GM23338 (cell line): ENCODE results near the gene RAD51B.

Experiments
- EZH2 ChIP-seq: fragments of 200-600 bp; sonication (generic); IDR thresholded peaks from one replicate; pipeline ENCODE4 v1.8.0; 2017; ENCODE audit warnings: antibody characterized with exemption, mild to moderate bottlenecking, low read depth; ENCODE audit not compliant: unreplicated experiment
- POLR2AphosphoS5 ChIP-seq: IDR thresholded peaks from 2 replicates; pipeline ENCODE4 v1.6.1; 2016; ENCODE audit warnings: antibody characterized with exemption, low read depth
- ZNF114 ChIP-seq: fragments of 250-450 bp; sonication (Bioruptor Pico); IDR thresholded peaks from 2 replicates; pipeline ENCODE4 v1.5.0; 2020; ENCODE audit warnings: mild to moderate bottlenecking, moderate library complexity
- TF ChIP-seq, protein P1 (sequence below), 2 experiments: fragments of 200-600 bp in 1 of 2; sonication (generic) in 1 of 2; conservative IDR thresholded peaks; 2 replicates each; pipeline versions ENCODE4 v1.5.1 to v1.6.1; 2016 to 2017; ENCODE audit warnings: antibody characterized with exemption in 2 of 2, low read depth in 2 of 2, mild to moderate bottlenecking in 2 of 2, moderate library complexity in 1 of 2
- TF ChIP-seq, protein P2 (sequence below): fragments of 250-450 bp; sonication (Bioruptor Pico); IDR thresholded peaks from 2 replicates; pipeline ENCODE4 v1.5.0; 2020; ENCODE audit warnings: mild to moderate bottlenecking, moderate library complexity
- TF ChIP-seq, protein P3 (sequence below): IDR thresholded peaks from one replicate; pipeline ENCODE4 v1.6.1; 2018; ENCODE audit warnings: antibody characterized with exemption; ENCODE audit not compliant: unreplicated experiment

DNA sequence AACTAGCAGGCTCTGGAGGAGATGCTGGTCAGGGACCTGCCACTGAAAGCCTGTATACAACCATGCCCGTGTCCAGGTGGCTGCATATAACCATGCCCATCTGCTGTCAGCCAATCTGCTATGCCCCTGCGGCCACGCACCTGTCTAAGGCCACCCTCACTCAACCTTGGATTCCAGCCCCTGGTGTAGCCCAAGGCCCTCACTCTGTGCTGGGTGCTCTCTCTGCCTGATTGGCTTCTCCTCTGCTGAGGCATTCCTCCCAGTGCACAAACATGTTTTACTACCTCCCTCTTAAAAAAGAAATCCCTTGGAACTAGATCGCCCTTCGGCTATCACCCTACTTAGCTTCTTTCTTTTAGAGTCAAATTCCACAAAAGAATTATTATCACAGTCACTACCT, 927.8 kb downstream of the RAD51B start:
- TF ChIP-seq, protein P1, sequence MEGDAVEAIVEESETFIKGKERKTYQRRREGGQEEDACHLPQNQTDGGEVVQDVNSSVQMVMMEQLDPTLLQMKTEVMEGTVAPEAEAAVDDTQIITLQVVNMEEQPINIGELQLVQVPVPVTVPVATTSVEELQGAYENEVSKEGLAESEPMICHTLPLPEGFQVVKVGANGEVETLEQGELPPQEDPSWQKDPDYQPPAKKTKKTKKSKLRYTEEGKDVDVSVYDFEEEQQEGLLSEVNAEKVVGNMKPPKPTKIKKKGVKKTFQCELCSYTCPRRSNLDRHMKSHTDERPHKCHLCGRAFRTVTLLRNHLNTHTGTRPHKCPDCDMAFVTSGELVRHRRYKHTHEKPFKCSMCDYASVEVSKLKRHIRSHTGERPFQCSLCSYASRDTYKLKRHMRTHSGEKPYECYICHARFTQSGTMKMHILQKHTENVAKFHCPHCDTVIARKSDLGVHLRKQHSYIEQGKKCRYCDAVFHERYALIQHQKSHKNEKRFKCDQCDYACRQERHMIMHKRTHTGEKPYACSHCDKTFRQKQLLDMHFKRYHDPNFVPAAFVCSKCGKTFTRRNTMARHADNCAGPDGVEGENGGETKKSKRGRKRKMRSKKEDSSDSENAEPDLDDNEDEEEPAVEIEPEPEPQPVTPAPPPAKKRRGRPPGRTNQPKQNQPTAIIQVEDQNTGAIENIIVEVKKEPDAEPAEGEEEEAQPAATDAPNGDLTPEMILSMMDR (conservative IDR thresholded peaks at IDR 0.05; ENCODE audit: low read depth in 2 of 2), result no peak
- TF ChIP-seq, protein P2, sequence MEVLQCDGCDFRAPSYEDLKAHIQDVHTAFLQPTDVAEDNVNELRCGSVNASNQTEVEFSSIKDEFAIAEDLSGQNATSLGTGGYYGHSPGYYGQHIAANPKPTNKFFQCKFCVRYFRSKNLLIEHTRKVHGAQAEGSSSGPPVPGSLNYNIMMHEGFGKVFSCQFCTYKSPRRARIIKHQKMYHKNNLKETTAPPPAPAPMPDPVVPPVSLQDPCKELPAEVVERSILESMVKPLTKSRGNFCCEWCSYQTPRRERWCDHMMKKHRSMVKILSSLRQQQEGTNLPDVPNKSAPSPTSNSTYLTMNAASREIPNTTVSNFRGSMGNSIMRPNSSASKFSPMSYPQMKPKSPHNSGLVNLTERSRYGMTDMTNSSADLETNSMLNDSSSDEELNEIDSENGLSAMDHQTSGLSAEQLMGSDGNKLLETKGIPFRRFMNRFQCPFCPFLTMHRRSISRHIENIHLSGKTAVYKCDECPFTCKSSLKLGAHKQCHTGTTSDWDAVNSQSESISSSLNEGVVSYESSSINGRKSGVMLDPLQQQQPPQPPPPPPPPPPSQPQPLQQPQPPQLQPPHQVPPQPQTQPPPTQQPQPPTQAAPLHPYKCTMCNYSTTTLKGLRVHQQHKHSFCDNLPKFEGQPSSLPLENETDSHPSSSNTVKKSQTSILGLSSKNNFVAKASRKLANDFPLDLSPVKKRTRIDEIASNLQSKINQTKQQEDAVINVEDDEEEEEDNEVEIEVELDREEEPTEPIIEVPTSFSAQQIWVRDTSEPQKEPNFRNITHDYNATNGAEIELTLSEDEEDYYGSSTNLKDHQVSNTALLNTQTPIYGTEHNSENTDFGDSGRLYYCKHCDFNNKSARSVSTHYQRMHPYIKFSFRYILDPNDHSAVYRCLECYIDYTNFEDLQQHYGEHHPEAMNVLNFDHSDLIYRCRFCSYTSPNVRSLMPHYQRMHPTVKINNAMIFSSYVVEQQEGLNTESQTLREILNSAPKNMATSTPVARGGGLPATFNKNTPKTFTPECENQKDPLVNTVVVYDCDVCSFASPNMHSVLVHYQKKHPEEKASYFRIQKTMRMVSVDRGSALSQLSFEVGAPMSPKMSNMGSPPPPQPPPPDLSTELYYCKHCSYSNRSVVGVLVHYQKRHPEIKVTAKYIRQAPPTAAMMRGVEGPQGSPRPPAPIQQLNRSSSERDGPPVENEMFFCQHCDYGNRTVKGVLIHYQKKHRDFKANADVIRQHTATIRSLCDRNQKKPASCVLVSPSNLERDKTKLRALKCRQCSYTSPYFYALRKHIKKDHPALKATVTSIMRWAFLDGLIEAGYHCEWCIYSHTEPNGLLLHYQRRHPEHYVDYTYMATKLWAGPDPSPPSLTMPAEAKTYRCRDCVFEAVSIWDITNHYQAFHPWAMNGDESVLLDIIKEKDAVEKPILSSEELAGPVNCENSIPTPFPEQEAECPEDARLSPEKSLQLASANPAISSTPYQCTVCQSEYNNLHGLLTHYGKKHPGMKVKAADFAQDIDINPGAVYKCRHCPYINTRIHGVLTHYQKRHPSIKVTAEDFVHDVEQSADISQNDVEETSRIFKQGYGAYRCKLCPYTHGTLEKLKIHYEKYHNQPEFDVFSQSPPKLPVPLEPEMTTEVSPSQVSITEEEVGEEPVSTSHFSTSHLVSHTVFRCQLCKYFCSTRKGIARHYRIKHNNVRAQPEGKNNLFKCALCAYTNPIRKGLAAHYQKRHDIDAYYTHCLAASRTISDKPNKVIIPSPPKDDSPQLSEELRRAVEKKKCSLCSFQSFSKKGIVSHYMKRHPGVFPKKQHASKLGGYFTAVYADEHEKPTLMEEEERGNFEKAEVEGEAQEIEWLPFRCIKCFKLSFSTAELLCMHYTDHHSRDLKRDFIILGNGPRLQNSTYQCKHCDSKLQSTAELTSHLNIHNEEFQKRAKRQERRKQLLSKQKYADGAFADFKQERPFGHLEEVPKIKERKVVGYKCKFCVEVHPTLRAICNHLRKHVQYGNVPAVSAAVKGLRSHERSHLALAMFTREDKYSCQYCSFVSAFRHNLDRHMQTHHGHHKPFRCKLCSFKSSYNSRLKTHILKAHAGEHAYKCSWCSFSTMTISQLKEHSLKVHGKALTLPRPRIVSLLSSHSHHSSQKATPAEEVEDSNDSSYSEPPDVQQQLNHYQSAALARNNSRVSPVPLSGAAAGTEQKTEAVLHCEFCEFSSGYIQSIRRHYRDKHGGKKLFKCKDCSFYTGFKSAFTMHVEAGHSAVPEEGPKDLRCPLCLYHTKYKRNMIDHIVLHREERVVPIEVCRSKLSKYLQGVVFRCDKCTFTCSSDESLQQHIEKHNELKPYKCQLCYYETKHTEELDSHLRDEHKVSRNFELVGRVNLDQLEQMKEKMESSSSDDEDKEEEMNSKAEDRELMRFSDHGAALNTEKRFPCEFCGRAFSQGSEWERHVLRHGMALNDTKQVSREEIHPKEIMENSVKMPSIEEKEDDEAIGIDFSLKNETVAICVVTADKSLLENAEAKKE (CRISPR knock-in tag), result no peak
- TF ChIP-seq, protein P3, sequence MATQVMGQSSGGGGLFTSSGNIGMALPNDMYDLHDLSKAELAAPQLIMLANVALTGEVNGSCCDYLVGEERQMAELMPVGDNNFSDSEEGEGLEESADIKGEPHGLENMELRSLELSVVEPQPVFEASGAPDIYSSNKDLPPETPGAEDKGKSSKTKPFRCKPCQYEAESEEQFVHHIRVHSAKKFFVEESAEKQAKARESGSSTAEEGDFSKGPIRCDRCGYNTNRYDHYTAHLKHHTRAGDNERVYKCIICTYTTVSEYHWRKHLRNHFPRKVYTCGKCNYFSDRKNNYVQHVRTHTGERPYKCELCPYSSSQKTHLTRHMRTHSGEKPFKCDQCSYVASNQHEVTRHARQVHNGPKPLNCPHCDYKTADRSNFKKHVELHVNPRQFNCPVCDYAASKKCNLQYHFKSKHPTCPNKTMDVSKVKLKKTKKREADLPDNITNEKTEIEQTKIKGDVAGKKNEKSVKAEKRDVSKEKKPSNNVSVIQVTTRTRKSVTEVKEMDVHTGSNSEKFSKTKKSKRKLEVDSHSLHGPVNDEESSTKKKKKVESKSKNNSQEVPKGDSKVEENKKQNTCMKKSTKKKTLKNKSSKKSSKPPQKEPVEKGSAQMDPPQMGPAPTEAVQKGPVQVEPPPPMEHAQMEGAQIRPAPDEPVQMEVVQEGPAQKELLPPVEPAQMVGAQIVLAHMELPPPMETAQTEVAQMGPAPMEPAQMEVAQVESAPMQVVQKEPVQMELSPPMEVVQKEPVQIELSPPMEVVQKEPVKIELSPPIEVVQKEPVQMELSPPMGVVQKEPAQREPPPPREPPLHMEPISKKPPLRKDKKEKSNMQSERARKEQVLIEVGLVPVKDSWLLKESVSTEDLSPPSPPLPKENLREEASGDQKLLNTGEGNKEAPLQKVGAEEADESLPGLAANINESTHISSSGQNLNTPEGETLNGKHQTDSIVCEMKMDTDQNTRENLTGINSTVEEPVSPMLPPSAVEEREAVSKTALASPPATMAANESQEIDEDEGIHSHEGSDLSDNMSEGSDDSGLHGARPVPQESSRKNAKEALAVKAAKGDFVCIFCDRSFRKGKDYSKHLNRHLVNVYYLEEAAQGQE, result no peak
- TF ChIP-seq POLR2AphosphoS5, result no peak
- TF ChIP-seq ZNF114 (CRISPR knock-in tag), result no peak
- TF ChIP-seq EZH2, result no peak
